ENCODE measurements around the gene GRM1.

- no peak for TF ChIP-seq POLR2AphosphoS5 (IDR thresholded peaks at IDR 0.05; ENCODE audit: low read depth)
- no peak for TF ChIP-seq CTCF (IDR thresholded peaks at IDR 0.05; ENCODE audit: insufficient read depth, low read length)
- no peak for TF ChIP-seq GABPA (IDR thresholded peaks at IDR 0.05; ENCODE audit: low read depth)
These were observed 190.2 kb downstream of the GRM1 start for GRCh38 chr6:146219101-146219500.

Measured in HL-60 (cell line).